Heart right ventricle (tissue), 16 donors: ENCODE results near the gene RPL5. TPM values are rescaled to one million over a fixed set of nuclear protein-coding genes. Genes with fewer than 3 reads are reported as not detected.

Experiments
- ATAC-seq, 8 donors: fragments of 200-7000 bp; cut with Tn5 transposase; one replicate each; pipeline ENCODE4 v1.9.1; 2020; ENCODE audit warnings: mild to moderate bottlenecking in 8 of 8, moderate library complexity in 8 of 8, moderate number of reproducible peaks in 1 of 8
- DNase-seq, 2 donors: peaks; one replicate each; pipeline ENCODE4 v3.0.0-alpha.2; 2020
- H3K27ac ChIP-seq, 10 donors: fragments of 200-600 bp; sonication (generic) in 2 of 10; one replicate each; pipeline versions ENCODE4 v1.5.0 to v1.8.0; 2020 to 2022; ENCODE audit warnings: mild to moderate bottlenecking in 3 of 10
- H3K27me3 ChIP-seq, 7 donors: fragments of 200-600 bp; one replicate each; pipeline ENCODE4 v1.8.0; 2021 to 2022; ENCODE audit warnings: mild to moderate bottlenecking in 2 of 7
- H3K36me3 ChIP-seq, 9 donors: fragments of 200-600 bp; sonication (generic) in 1 of 9; one replicate each; pipeline versions ENCODE4 v1.5.0 to v1.8.0; 2020 to 2022; ENCODE audit warnings: mild to moderate bottlenecking in 2 of 9
- H3K4me1 ChIP-seq, 9 donors: fragments of 200-600 bp; sonication (generic) in 1 of 9; one replicate each; pipeline versions ENCODE4 v1.5.0 to v1.8.0; 2020 to 2022; ENCODE audit warnings: mild to moderate bottlenecking in 4 of 9
- H3K4me3 ChIP-seq, 10 donors: fragments of 200-600 bp; sonication (generic) in 2 of 10; one replicate each; pipeline versions ENCODE4 v1.5.0 to v1.8.0; 2020 to 2022; ENCODE audit warnings: mild to moderate bottlenecking in 7 of 10, moderate library complexity in 2 of 10
- H3K9me3 ChIP-seq, 11 donors: fragments of 200-600 bp in 10 of 11; sonication (generic) in 2 of 11; one replicate each; pipeline versions ENCODE4 v1.5.0 to v1.8.0; 2013 to 2022; ENCODE audit warnings: mild to moderate bottlenecking in 2 of 11, control low read depth in 1 of 11, moderate library complexity in 1 of 11
- CTCF ChIP-seq, 9 donors: fragments of 200-600 bp; sonication (generic) in 2 of 9; IDR thresholded peaks; one replicate each; pipeline versions ENCODE4 v1.5.0 to v1.8.0; 2021 to 2022; ENCODE audit warnings: antibody characterized with exemption in 9 of 9, mild to moderate bottlenecking in 5 of 9, moderate library complexity in 1 of 9
- WGBS, 2 donors: extraction: QIAGEN DNeasy Blood & Tissue Kit; methylation state at CpG; one replicate each; pipeline ENCODE4 v1.1.7; 2013; ENCODE audit warnings: inconsistent platforms in 1 of 2; 5-methylcytosine and 5-hydroxymethylcytosine counted together
- intact Hi-C, 10 donors: fragments of 100-400 bp; cut with DNase I; formaldehyde crosslinking; loops; one replicate each; pipeline versions ENCODE4 v1.11.1 to v1.14.2; 2022
- polyA plus RNA-seq, 2 donors: library from polyadenylated mRNA; stranded (reverse); fragments of 200-250 nt; gene quantifications; one replicate each; pipeline ENCODE4 v1.2.3, GENCODE V29; 2013
- total RNA-seq, 10 donors: library from RNA; stranded (reverse); fragmentation: NEBNext Ultra II Directional in 3 of 10; extraction: Animal tissue kit (Norgen Biotek cat#: 25700) in 3 of 10; gene quantifications; one replicate each; pipeline versions ENCODE4 v1.2.1 to v1.2.4, GENCODE V29; 2021 to 2023
- donor health status: Arrhythmogenic right ventricular cardiomyopathy.
- donor health status: ischemic (EF 13 %, LVEDD 7.1; RV severe dilation, severe dysfunction).
- donor health status: healthy with polysubstance abuse.
- donor health status: DM: no; HTN: yes; CAD: no.
- donor health status: DM: no; HTN: no; CAD: no.
- donor health status: ischemic (EF 25% LVEDD 6.9; RV normal size, moderate dysfunction).
- donor health status: ischemic (EF 25% LVEDD 5.7; RV mildly dilated, moderate dysfunction).
- donor health status: healthy.
- donor health status: DM: yes; HTN: yes; CAD: no.
- donor health status: Ischemic cardiomyopathy.
- donor health status: ischemic (EF 35%, LVEDD 5.7; RV mildly dilated, moderate dysfunction).
- donor health status: nonischemic (EF 11% LVEDD 7.7; RV severe dilation, severe dysfunction).
- donor health status: DM: yes; HTN: yes; CAD: no.
- donor health status: PGD.
- donor health status: ischemic (EF 29% LVEDD 5.4; RV normal size, mild dysfunction).
- donor health status: nonischemic (EF 23%, LVEDD 6.1; RV moderate dilation, normal function).

The RPL5 gene
- total and polyA plus RNA-seq, 12 donors, result 468 to 1,695 (median 561) TPM

- DNase-seq (no peak), ATAC-seq (peak in 5 of 8 donors; percentile 20 to 58 (median 48))
- 41 to 56% methylated on average over 7 of the region's 7 CpGs for WGBS, 2 donors
- H3K27ac ChIP-seq, result peak overlapping the region in 6 of 10 donors; percentile 25 to 40 (median 30)
- H3K27me3 ChIP-seq, result no peaks in the 10 kb centered on the region
- no peak for TF ChIP-seq CTCF (IDR thresholded peaks at IDR 0.05)
- H3K4me3 ChIP-seq, result peak overlapping the region in 3 of 10 donors; percentile 9 to 21 (median 19)
- intact Hi-C loops, result no loop called here
- no peaks in the 10 kb centered on the region for H3K36me3 ChIP-seq
- H3K9me3 ChIP-seq, result peaks cover 0 to 10% (median 0%) of the 10 kb centered on the region in 11 donors
- H3K4me1 ChIP-seq, result peaks cover 0 to 15% (median 7%) of the 10 kb centered on the region in 9 donors
Observed at GRCh38 chr1:92791487-92792066, 40.3 kb upstream of the RPL5 start.

- H3K9me3 ChIP-seq, result peaks cover 0 to 10% (median 0%) of the 10 kb centered on the region in 11 donors
- H3K36me3 ChIP-seq, result no peaks in the 10 kb centered on the region
- peak overlapping the region in 3 of 10 donors; percentile 9 to 21 (median 19) for H3K4me3 ChIP-seq
- H3K4me1 ChIP-seq, result peaks cover 0 to 15% (median 7%) of the 10 kb centered on the region in 9 donors
- ATAC-seq, result peak in 3 of 8 donors; percentile 34 to 44 (median 42)
- no peak for DNase-seq
- peak overlapping the region in 6 of 10 donors; percentile 25 to 40 (median 30) for H3K27ac ChIP-seq
- intact Hi-C loops, result no loop called here
- H3K27me3 ChIP-seq, result no peaks in the 10 kb centered on the region
- no peak for TF ChIP-seq CTCF (IDR thresholded peaks at IDR 0.05)
- WGBS, 2 donors, result 31 to 42% methylated on average over 3 of the region's 3 CpGs
Observed at GRCh38 chr1:92792340-92792782, 39.5 kb upstream of the RPL5 start.

GRCh38 chr1:92795166-92795565, 36.7 kb upstream of the RPL5 start:
- H3K4me1 ChIP-seq, result peaks cover 0 to 15% (median 5%) of the 10 kb centered on the region in 9 donors

GRCh38 chr1:92797297-92797696, 34.5 kb upstream of the RPL5 start:
- H3K9me3 ChIP-seq, result peaks cover 0 to 10% (median 0%) of the 10 kb centered on the region in 11 donors
- DNase-seq (no peak), ATAC-seq (no peak)
- intact Hi-C loops, result no loop called here
- H3K27me3 ChIP-seq, result no peaks in the 10 kb centered on the region
- H3K27ac ChIP-seq, result no peak overlapping the region
- H3K36me3 ChIP-seq, result no peaks in the 10 kb centered on the region
- peaks cover 0 to 16% (median 3%) of the 10 kb centered on the region in 9 donors for H3K4me1 ChIP-seq
- no peak overlapping the region for H3K4me3 ChIP-seq
- no peak for TF ChIP-seq CTCF (IDR thresholded peaks at IDR 0.05)

More at GRCh38 chr1:92795166-92795565, 36.7 kb upstream of the RPL5 start:
- H3K9me3 ChIP-seq, result peaks cover 0 to 10% (median 0%) of the 10 kb centered on the region in 11 donors
- DNase-seq, result no peak
- no peak for TF ChIP-seq CTCF (IDR thresholded peaks at IDR 0.05)
- intact Hi-C loops, result no loop called here
- H3K27me3 ChIP-seq, result no peaks in the 10 kb centered on the region
- no peak overlapping the region for H3K27ac ChIP-seq
- no peaks in the 10 kb centered on the region for H3K36me3 ChIP-seq
- no peak for ATAC-seq
- no peak overlapping the region for H3K4me3 ChIP-seq
- 79 to 83% methylated on average over 4 of the region's 4 CpGs for WGBS, 2 donors
